ES-I3 (cell line): Measurements from ENCODE around the gene TARP.

Experiments
- H3K36me3 ChIP-seq: 2 replicates; pipeline ENCODE4 v1.6.1; 2013; ENCODE audit warnings: mild to moderate bottlenecking, low read length, control low read depth, moderate library complexity; ENCODE audit not compliant: insufficient read depth
- H3K4me1 ChIP-seq: 2 replicates; pipeline ENCODE4 v1.6.1; 2013; ENCODE audit warnings: mild to moderate bottlenecking, control low read depth, low read length; ENCODE audit not compliant: insufficient read depth
- H3K9ac ChIP-seq: 2 replicates; pipeline ENCODE4 v1.6.1; 2013; ENCODE audit warnings: low read depth, mild to moderate bottlenecking, low read length, moderate library complexity
- H3K9me3 ChIP-seq: 2 replicates; pipeline ENCODE4 v1.6.1; 2013; ENCODE audit warnings: mild to moderate bottlenecking, low read length, moderate library complexity; ENCODE audit not compliant: control insufficient read depth, insufficient read depth

The TARP gene

GRCh38 chr7:38229884-38230642 is 43.4 kb downstream of the TARP start:
- H3K9me3 ChIP-seq: no peaks in the 10 kb centered on the region
- no peaks in the 10 kb centered on the region for H3K36me3 ChIP-seq
- peaks cover 4% of the 10 kb centered on the region; the same call in 1 of the 2 replicates for H3K4me1 ChIP-seq
- H3K9ac ChIP-seq: no peak overlapping the region

GRCh38 chr7:38229386-38229785 is 44.0 kb downstream of the TARP start:
- Histone ChIP-seq H3K4me1 (peaks cover 4% of the 10 kb centered on the region; the same call in 1 of the 2 replicates), H3K9ac (no peak overlapping the region), H3K36me3 (no peaks in the 10 kb centered on the region), H3K9me3 (no peaks in the 10 kb centered on the region)

GRCh38 chr7:38224392-38224791 is 49.0 kb downstream of the TARP start:
- Histone ChIP-seq H3K9ac (no peak overlapping the region), H3K4me1 (peaks cover 4% of the 10 kb centered on the region; the same call in 1 of the 2 replicates), H3K36me3 (peaks cover 4% of the 10 kb centered on the region; the same call in 1 of the 2 replicates), H3K9me3 (no peaks in the 10 kb centered on the region)

- Histone ChIP-seq H3K9me3 (no peaks in the 10 kb centered on the region), H3K36me3 (peaks cover 7% of the 10 kb centered on the region; the same call in 1 of the 2 replicates), H3K4me1 (peaks cover 2% of the 10 kb centered on the region; the same call in 1 of the 2 replicates), H3K9ac (no peak overlapping the region)
Observed at GRCh38 chr7:38223306-38223705, 50.1 kb downstream of the TARP start.

GRCh38 chr7:38222481-38223096 is 50.8 kb downstream of the TARP start:
- peaks cover 12% of the 10 kb centered on the region for H3K36me3 ChIP-seq
- H3K9me3 ChIP-seq: no peaks in the 10 kb centered on the region
- no peaks in the 10 kb centered on the region for H3K4me1 ChIP-seq
- no peak overlapping the region for H3K9ac ChIP-seq

GRCh38 chr7:38220452-38220851 is 53.0 kb downstream of the TARP start:
- H3K36me3 ChIP-seq: peaks cover 17% of the 10 kb centered on the region
- H3K9ac ChIP-seq: no peak overlapping the region
- H3K9me3 ChIP-seq: no peaks in the 10 kb centered on the region
- 0 out of 2 replicates have a peak, but pooled peaks cover 3% of the 10 kb centered on the region for H3K4me1 ChIP-seq

GRCh38 chr7:38217672-38218071 is 55.8 kb downstream of the TARP start:
- H3K36me3 ChIP-seq: peaks cover 17% of the 10 kb centered on the region
- no peak overlapping the region for H3K9ac ChIP-seq
- H3K9me3 ChIP-seq: no peaks in the 10 kb centered on the region
- H3K4me1 ChIP-seq: peaks cover 17% of the 10 kb centered on the region; the same call in 1 of the 2 replicates

- H3K9ac ChIP-seq: no peak overlapping the region
- no peaks in the 10 kb centered on the region; the same call in 1 of the 2 replicates for H3K9me3 ChIP-seq
- peaks cover 17% of the 10 kb centered on the region for H3K36me3 ChIP-seq
- H3K4me1 ChIP-seq: peaks cover 20% of the 10 kb centered on the region; the same call in 1 of the 2 replicates
Observed at GRCh38 chr7:38215735-38216670, 57.4 kb downstream of the TARP start.

GRCh38 chr7:38215115-38215514 is 58.3 kb downstream of the TARP start:
- no peaks in the 10 kb centered on the region; the same call in 1 of the 2 replicates for H3K9me3 ChIP-seq
- peaks cover 20% of the 10 kb centered on the region; the same call in 1 of the 2 replicates for H3K4me1 ChIP-seq
- no peak overlapping the region for H3K9ac ChIP-seq
- H3K36me3 ChIP-seq: peaks cover 15% of the 10 kb centered on the region

GRCh38 chr7:38211940-38212339 is 61.5 kb downstream of the TARP start:
- H3K9ac ChIP-seq: no peak overlapping the region
- H3K9me3 ChIP-seq: no peaks in the 10 kb centered on the region; the same call in 1 of the 2 replicates
- H3K36me3 ChIP-seq: peaks cover 8% of the 10 kb centered on the region; the same call in 1 of the 2 replicates
- H3K4me1 ChIP-seq: peaks cover 20% of the 10 kb centered on the region; the same call in 1 of the 2 replicates

- H3K9ac ChIP-seq: no peak overlapping the region
- H3K36me3 ChIP-seq: peaks cover 5% of the 10 kb centered on the region; the same call in 1 of the 2 replicates
- peaks cover 20% of the 10 kb centered on the region; the same call in 1 of the 2 replicates for H3K4me1 ChIP-seq
- no peaks in the 10 kb centered on the region; the same call in 1 of the 2 replicates for H3K9me3 ChIP-seq
Observed at GRCh38 chr7:38211486-38211885, 62.0 kb downstream of the TARP start.
